ENCODE measurements around the gene GRIK1. TPM values are rescaled to one million over a fixed set of nuclear protein-coding genes. Genes with fewer than 3 reads are reported as not detected.

The GRIK1 gene
- total and polyA plus RNA-seq, 2 donors (not counting 1 experiment from before 2014, with no cell fraction given) = not detected

DNA sequence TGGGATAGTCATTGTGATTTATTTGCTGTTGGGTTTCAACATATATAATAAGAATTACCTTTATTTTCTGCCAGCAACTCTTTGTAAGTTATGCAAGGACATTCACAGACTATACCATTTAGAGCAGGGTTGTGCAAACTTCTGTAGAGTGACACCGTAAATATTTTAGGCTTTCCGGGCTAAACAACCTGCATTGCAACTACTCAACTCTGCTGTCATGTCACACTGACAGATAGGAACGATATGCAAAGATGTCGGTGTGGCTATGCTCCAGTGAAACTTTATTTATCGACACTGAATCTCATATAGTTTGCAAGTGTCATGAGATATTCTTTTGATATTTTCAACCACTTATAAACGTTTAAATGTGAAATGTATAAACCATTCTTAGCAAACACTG lies 430.7 kb downstream of the GRIK1 start:
- Histone ChIP-seq H3K27ac (ENCODE audit: low read length in 2 of 2) (no peak overlapping the region), H3K4me1 (ENCODE audit: control insufficient read depth in 2 of 2, insufficient read depth in 2 of 2, low read length in 2 of 2) (no peaks in the 10 kb centered on the region), H3K27me3 (replicated peaks in 1 of 4; ENCODE audit: control extremely low read depth in 1 of 4, control insufficient read depth in 3 of 4, insufficient read depth in 4 of 4, low read length in 3 of 4) (no peaks in the 10 kb centered on the region), H4K20me1 (ENCODE audit: control insufficient read depth, insufficient read depth, low read length, poor library complexity, severe bottlenecking) (no peaks in the 10 kb centered on the region), H3K9me3 (ENCODE audit: control extremely low read depth in 1 of 3, control insufficient read depth in 2 of 3, insufficient read depth in 1 of 3, low read length in 2 of 3) (peaks cover 0 to 7% (median 0%) of the 10 kb centered on the region in 3 donors), H3K4me2 (replicated peaks; ENCODE audit: low read depth, low read length, poor library complexity, severe bottlenecking) (no peak overlapping the region), H3K9ac (ENCODE audit: low read length) (no peak overlapping the region), H3K79me2 (ENCODE audit: control insufficient read depth, insufficient read depth, low read length) (no peaks in the 10 kb centered on the region), H2AFZ (ENCODE audit: insufficient read depth, low read depth, low read length, poor library complexity, severe bottlenecking) (no peak overlapping the region), H3K4me3 (ENCODE audit: control extremely low read depth in 1 of 5, extremely low read depth in 1 of 5, insufficient read depth in 1 of 5, low read depth in 2 of 5, low read length in 4 of 5) (no peak overlapping the region), H3K36me3 (replicated peaks in 1 of 2; ENCODE audit: control extremely low read depth in 1 of 2, control insufficient read depth in 1 of 2, extremely low read depth in 1 of 2, insufficient read depth in 2 of 2, low read length in 1 of 2) (no peaks in the 10 kb centered on the region)
- Mint-ChIP-seq H3K9me3 (ENCODE audit: insufficient read depth) (peaks cover 8% of the 10 kb centered on the region), H3K27me3 (no peaks in the 10 kb centered on the region), H3K27ac (no peak overlapping the region), H3K4me3 (no peak overlapping the region), H3K4me1 (peaks cover 10% of the 10 kb centered on the region)
- intact Hi-C loops (cut with micrococcal nuclease) = no loop called here
- TF ChIP-seq CTCF (IDR thresholded peaks at IDR 0.05) = no peak
- TF ChIP-seq EZH2 (IDR thresholded peaks at IDR 0.05; ENCODE audit: borderline replicate concordance, insufficient read depth, low read depth, low read length, poor library complexity, severe bottlenecking) = no peak
- ATAC-seq (ENCODE audit: low read depth) = no peak
- CTCF ChIA-PET = no interaction called here
- WGBS (ENCODE audit: insufficient coverage) = no CpG with 5 or more reads among the region's 6 CpGs
- no peak for DNase-seq
- POLR2A ChIA-PET = no interaction called here

DNA sequence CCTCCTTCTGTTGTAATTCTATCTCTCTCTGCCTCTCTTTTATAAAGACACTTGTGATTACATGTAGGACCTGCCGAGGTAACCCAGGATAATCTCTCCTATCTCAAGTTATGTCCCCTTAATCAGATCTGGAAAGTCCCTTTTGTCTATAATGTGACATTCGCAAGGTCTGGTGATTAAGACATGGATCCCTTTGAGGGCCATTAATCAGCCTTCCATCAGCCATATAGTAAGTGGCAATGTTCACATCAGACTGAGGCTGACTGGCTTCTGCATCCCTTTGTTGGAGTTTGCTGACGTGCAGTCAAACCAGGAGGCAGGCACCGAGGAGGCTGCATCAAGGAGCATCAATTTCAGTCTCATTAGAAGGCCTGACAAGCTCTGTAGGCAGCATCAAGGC lies 431.5 kb downstream of the GRIK1 start:
- Histone ChIP-seq H3K4me1 (ENCODE audit: control insufficient read depth in 2 of 2, insufficient read depth in 2 of 2, low read length in 2 of 2) (no peaks in the 10 kb centered on the region), H2AFZ (ENCODE audit: insufficient read depth, low read depth, low read length, poor library complexity, severe bottlenecking) (no peak overlapping the region), H3K79me2 (ENCODE audit: control insufficient read depth, insufficient read depth, low read length) (no peaks in the 10 kb centered on the region), H3K27me3 (replicated peaks in 1 of 4; ENCODE audit: control extremely low read depth in 1 of 4, control insufficient read depth in 3 of 4, insufficient read depth in 4 of 4, low read length in 3 of 4) (no peaks in the 10 kb centered on the region), H3K27ac (ENCODE audit: low read length in 2 of 2) (no peak overlapping the region), H3K9me3 (ENCODE audit: control extremely low read depth in 1 of 3, control insufficient read depth in 2 of 3, insufficient read depth in 1 of 3, low read length in 2 of 3) (no peaks in the 10 kb centered on the region), H3K36me3 (replicated peaks in 1 of 2; ENCODE audit: control extremely low read depth in 1 of 2, control insufficient read depth in 1 of 2, extremely low read depth in 1 of 2, insufficient read depth in 2 of 2, low read length in 1 of 2) (no peaks in the 10 kb centered on the region), H3K4me3 (ENCODE audit: control extremely low read depth in 1 of 5, extremely low read depth in 1 of 5, insufficient read depth in 1 of 5, low read depth in 2 of 5, low read length in 4 of 5) (no peak overlapping the region), H4K20me1 (ENCODE audit: control insufficient read depth, insufficient read depth, low read length, poor library complexity, severe bottlenecking) (no peaks in the 10 kb centered on the region), H3K9ac (ENCODE audit: low read length) (no peak overlapping the region), H3K4me2 (replicated peaks; ENCODE audit: low read depth, low read length, poor library complexity, severe bottlenecking) (no peak overlapping the region)
- POLR2A ChIA-PET = no interaction called here
- WGBS (ENCODE audit: insufficient coverage) = 98% methylated on average over 4 of the region's 4 CpGs
- intact Hi-C loops (cut with micrococcal nuclease) = no loop called here
- no peak overlapping the region for H3K4me3 Mint-ChIP-seq
- no peak overlapping the region for H3K27ac Mint-ChIP-seq
- H3K27me3 Mint-ChIP-seq = no peaks in the 10 kb centered on the region
- peaks cover 10% of the 10 kb centered on the region for H3K4me1 Mint-ChIP-seq
- no peak for TF ChIP-seq EZH2 (IDR thresholded peaks at IDR 0.05; ENCODE audit: borderline replicate concordance, insufficient read depth, low read depth, low read length, poor library complexity, severe bottlenecking)
- no peak for TF ChIP-seq CTCF (IDR thresholded peaks at IDR 0.05)
- DNase-seq (no peak), ATAC-seq (ENCODE audit: low read depth) (no peak)
- CTCF ChIA-PET = no interaction called here
- no peaks in the 10 kb centered on the region for H3K9me3 Mint-ChIP-seq (ENCODE audit: insufficient read depth)
